ENCODE data around the gene UQCR11. TPM values are rescaled to one million over a fixed set of nuclear protein-coding genes. Genes with fewer than 3 reads are reported as not detected.

Gene UQCR11
- total and polyA plus RNA-seq, 8 donors: 60.4 to 232 (median 88.4) TPM

DNA sequence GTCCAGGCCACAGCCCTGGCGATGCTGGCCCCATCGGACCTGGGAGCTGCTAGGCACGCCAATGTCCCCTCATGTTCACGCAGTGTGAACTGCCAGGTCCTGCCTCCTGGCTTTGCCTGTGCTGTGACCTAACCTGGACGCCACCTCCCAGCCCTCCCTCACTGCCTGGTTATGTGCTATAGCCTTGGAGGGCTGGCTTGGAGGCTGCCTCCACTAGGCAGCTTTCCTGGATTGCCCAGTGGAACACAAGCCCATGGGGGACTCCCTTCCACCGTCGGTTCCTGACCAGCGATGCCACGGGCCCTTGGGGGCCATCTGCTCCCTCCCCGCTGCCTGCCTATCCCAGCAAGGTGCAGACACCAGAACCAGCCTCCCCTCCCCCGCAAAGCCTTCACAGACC is 15.2 kb upstream of the UQCR11 start:
- DNase-seq (no peak), ATAC-seq (no peak)
- TF ChIP-seq, protein P1, sequence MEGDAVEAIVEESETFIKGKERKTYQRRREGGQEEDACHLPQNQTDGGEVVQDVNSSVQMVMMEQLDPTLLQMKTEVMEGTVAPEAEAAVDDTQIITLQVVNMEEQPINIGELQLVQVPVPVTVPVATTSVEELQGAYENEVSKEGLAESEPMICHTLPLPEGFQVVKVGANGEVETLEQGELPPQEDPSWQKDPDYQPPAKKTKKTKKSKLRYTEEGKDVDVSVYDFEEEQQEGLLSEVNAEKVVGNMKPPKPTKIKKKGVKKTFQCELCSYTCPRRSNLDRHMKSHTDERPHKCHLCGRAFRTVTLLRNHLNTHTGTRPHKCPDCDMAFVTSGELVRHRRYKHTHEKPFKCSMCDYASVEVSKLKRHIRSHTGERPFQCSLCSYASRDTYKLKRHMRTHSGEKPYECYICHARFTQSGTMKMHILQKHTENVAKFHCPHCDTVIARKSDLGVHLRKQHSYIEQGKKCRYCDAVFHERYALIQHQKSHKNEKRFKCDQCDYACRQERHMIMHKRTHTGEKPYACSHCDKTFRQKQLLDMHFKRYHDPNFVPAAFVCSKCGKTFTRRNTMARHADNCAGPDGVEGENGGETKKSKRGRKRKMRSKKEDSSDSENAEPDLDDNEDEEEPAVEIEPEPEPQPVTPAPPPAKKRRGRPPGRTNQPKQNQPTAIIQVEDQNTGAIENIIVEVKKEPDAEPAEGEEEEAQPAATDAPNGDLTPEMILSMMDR (IDR thresholded peaks at IDR 0.05): no peak
- Histone ChIP-seq H3K4me3 (no peak overlapping the region), H3K27me3 (no peaks in the 10 kb centered on the region), H3K4me1 (no peaks in the 10 kb centered on the region), H3K36me3 (peaks cover 0 to 80% of the 10 kb centered on the region in 2 donors), H3K27ac (no peak overlapping the region), H3K9me3 (no peaks in the 10 kb centered on the region)
- intact Hi-C loops (cut with DNase I): no loop called here

DNA sequence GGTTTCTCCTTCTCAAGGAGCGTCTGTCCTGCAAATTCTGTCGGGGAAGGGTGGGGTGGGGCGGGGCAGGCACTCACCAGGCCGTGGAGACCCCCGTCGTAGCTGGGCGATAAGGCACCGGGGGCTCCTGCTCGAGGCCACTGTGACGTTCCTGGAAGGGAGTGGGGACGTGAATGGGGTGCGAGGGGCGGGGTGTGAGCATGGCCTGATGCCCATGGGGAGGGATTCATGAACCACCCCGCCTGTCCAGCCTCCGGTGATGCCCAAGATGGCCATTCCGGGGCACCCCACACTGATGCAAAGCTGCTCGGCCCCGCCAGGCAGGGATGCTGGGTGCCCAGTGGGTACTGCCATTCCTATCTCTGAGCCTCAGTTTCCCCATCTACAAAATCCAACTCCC is 14.4 kb upstream of the UQCR11 start:
- Histone ChIP-seq H3K9me3 (no peaks in the 10 kb centered on the region), H3K4me3 (no peak overlapping the region), H3K36me3 (peaks cover 0 to 82% of the 10 kb centered on the region in 2 donors), H3K27ac (no peak overlapping the region), H3K27me3 (no peaks in the 10 kb centered on the region), H3K4me1 (no peaks in the 10 kb centered on the region)
- TF ChIP-seq, protein P1 (IDR thresholded peaks at IDR 0.05): no peak
- intact Hi-C loops (cut with DNase I): no loop called here
- no peak for ATAC-seq
- DNase-seq: peak in 1 of 4 donors; percentile 63

DNA sequence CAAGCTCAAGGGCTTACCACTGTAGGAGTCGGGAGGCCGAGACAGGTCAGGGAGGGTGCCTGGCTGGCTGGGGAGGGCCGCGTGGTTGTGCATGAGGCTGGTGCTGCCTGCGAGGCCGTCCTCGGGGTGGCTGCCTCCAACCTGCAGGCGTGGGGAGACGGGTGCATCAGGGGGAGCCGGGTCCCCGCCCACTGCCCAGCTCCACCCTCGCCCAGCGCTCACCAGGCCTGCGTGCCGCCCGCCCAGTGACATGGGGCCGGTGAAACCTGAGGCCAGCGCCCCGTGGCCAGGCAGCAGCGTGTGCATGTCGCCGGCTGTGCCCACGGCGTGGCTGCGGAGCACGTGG is 13.8 kb upstream of the UQCR11 start:
- Histone ChIP-seq H3K27me3 (no peaks in the 10 kb centered on the region), H3K9me3 (no peaks in the 10 kb centered on the region), H3K36me3 (peaks cover 0 to 88% of the 10 kb centered on the region in 2 donors), H3K4me3 (no peak overlapping the region), H3K4me1 (no peaks in the 10 kb centered on the region), H3K27ac (no peak overlapping the region)
- DNase-seq: peak in 1 of 4 donors; percentile 57
- intact Hi-C loops (cut with DNase I): no loop called here
- ATAC-seq: no peak
- TF ChIP-seq, protein P1 (IDR thresholded peaks at IDR 0.05): no peak

DNA sequence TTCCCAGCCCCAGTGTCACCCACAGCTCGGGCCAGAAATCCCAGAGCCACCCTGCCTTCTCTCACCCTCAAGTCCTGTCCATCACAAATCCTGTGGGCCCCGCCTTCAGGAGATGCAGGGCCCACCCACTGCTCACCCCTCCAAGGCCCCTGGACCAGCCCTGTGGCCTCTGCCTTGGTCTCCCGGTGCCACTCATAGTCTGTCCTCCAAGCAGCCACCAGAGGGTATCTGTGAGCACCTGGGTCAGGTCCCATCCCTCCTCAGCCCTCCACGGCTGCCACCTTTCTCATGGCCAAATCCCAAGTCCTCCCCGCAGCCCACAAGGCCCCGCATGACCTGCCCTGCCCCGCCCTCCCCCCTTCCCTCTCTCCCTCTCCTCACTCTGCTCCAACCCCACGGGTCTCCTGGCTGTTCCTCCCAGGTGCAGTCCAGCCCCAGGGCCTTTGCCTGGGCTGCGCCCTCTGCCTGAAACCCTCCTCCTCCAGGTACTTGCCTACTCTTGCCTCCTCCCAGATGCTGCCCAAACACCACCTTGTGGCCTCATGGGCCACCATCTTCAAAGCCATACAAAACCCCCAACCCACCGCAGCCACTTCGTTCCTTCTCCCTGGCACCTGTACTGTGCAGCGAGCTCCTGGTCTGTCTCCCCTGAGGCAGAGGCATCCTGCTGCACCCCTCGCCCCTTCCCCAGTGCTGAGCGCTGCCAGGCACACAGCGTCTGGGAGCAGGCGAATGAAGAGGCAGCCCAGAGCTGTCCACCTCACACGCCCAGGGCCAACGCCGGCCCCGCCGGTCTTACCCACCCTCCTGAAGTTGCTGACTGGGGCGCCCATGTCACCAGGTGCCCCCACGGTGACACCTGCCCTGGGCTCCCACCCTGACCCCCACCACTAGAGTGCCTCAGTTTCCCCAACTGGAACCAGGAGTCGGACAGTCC is 13.2 kb upstream of the UQCR11 start:
- no peaks in the 10 kb centered on the region for H3K9me3 ChIP-seq
- no peaks in the 10 kb centered on the region for H3K4me1 ChIP-seq
- DNase-seq: peak in 2 of 4 donors; percentile 13 to 73
- no peak overlapping the region for H3K4me3 ChIP-seq
- H3K27me3 ChIP-seq: no peaks in the 10 kb centered on the region
- intact Hi-C loops (cut with DNase I): no loop called here
- peak; percentile 45 for ATAC-seq
- TF ChIP-seq, protein P1 (IDR thresholded peaks at IDR 0.05): peak in 1 of 2 donors; percentile 18
- H3K27ac ChIP-seq: no peak overlapping the region
- peaks cover 0 to 88% of the 10 kb centered on the region in 2 donors for H3K36me3 ChIP-seq

DNA sequence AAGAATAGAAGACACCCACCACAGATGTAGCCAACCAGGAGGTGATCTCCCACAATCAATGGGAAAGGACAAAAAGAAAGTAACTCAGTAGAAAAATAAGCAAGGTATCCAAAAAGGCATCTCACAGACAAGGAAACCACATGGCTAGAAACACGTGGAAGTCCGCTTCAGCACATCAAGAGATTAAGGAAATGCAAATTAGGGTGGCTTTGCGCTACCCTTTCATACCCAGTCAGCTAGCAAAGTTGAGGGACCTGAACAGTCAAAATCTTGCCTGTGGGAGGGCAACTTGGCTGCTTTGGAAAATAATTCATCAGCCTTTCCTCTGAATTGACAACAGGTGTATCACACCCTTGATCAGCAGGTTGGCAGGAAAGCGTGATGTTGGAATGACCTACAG is 11.6 kb upstream of the UQCR11 start:
- peaks cover 0 to 98% of the 10 kb centered on the region in 2 donors for H3K36me3 ChIP-seq
- no peaks in the 10 kb centered on the region for H3K27me3 ChIP-seq
- no peak for ATAC-seq
- H3K9me3 ChIP-seq: no peaks in the 10 kb centered on the region
- intact Hi-C loops (cut with DNase I): no loop called here
- H3K27ac ChIP-seq: no peak overlapping the region
- DNase-seq: no peak
- H3K4me1 ChIP-seq: no peaks in the 10 kb centered on the region
- TF ChIP-seq, protein P1 (IDR thresholded peaks at IDR 0.05): no peak
- no peak overlapping the region for H3K4me3 ChIP-seq
